Body of pancreas (tissue), 4 donors: ENCODE data around the gene SSR3. TPM values are rescaled to one million over a fixed set of nuclear protein-coding genes. Genes with fewer than 3 reads are reported as not detected.

Source experiments
- ATAC-seq: fragments of 150-250 bp; one replicate; pipeline ENCODE4 v1.9.1; 2016
- DNase-seq, 4 donors: peaks; one replicate each; pipeline ENCODE4 v3.0.0-alpha.2; 2019
- H3K27ac ChIP-seq, 4 donors: fragments of 200-600 bp; sonication (generic); 1 replicate in 3 of 4; 2 replicates in 1 of 4; pipeline versions ENCODE4 v1.5.1 to v1.6.1; 2016 to 2019; ENCODE audit warnings: mild to moderate bottlenecking in 1 of 4, mixed read lengths in 1 of 4, moderate library complexity in 1 of 4
- H3K27me3 ChIP-seq, 2 donors: fragments of 200-600 bp; sonication (generic); one replicate each; pipeline ENCODE4 v1.6.0; 2016; ENCODE audit warnings: mild to moderate bottlenecking in 1 of 2
- H3K36me3 ChIP-seq, 2 donors: fragments of 200-600 bp; sonication (generic); replicated peaks in 1 of 2; 2 replicates each; pipeline ENCODE4 v1.5.1; 2016; ENCODE audit warnings: low read depth in 2 of 2; ENCODE audit not compliant: insufficient read depth in 1 of 2
- H3K4me1 ChIP-seq: fragments of 200-600 bp; sonication (generic); one replicate; pipeline ENCODE4 v1.6.0; 2016
- H3K4me3 ChIP-seq, 2 donors: fragments of 200-600 bp; sonication (generic); 1 replicate in 1 of 2; 2 replicates in 1 of 2; pipeline ENCODE4 v1.5.1; 2016 to 2019
- H3K9me3 ChIP-seq, 3 donors: fragments of 200-600 bp; sonication (generic); 1 replicate in 2 of 3; 2 replicates in 1 of 3; pipeline ENCODE4 v1.5.1; 2016
- CTCF ChIP-seq, 7 experiments: fragments of 450-650 bp in 4 of 7; fragments of 200-600 bp in 3 of 7; sonication (generic) in 3 of 7; IDR thresholded peaks; one replicate each; pipeline ENCODE4 v1.5.1; 2016 to 2019; ENCODE audit warnings: antibody characterized with exemption in 7 of 7
- POLR2A ChIP-seq, 3 donors: fragments of 450-650 bp; IDR thresholded peaks; one replicate each; pipeline ENCODE4 v1.6.1; 2016; ENCODE audit warnings: antibody characterized with exemption in 3 of 3, mild to moderate bottlenecking in 2 of 3
- WGBS, 2 donors: methylation state at CpG; one replicate each; pipeline ENCODE4 v1.1.5; 2017; 5-methylcytosine and 5-hydroxymethylcytosine counted together
- intact Hi-C: fragments of 100-400 bp; cut with DNase I; formaldehyde crosslinking; loops from one replicate; pipeline ENCODE4 v1.15.1; 2023
- total RNA-seq, 2 donors: library from RNA; depleted of rRNA; stranded (reverse); fragments of >200 nt; gene quantifications; one replicate each; pipeline ENCODE4 v1.1.0, GENCODE V29; 2016

Gene SSR3
- total RNA-seq, 2 donors from 2014 or later, result 77.1 to 97.5 TPM

- TF ChIP-seq POLR2A (IDR thresholded peaks at IDR 0.05), result no peak
- no peak for TF ChIP-seq CTCF (IDR thresholded peaks at IDR 0.05)
- Histone ChIP-seq H3K4me1 (peaks cover 33% of the 10 kb centered on the region), H3K4me3 (no peak overlapping the region), H3K9me3 (no peaks in the 10 kb centered on the region), H3K27me3 (no peaks in the 10 kb centered on the region), H3K36me3 (peaks cover 14 to 27% of the 10 kb centered on the region in 2 donors), H3K27ac (peak overlapping the region in 2 of 4 donors; percentile 43 to 49)
- 28 to 36% methylated on average over 5 of the region's 5 CpGs for WGBS, 2 donors
- ATAC-seq (peak; percentile 30), DNase-seq (no peak)
- intact Hi-C loops, result loop anchor here (10.0 kb wide), 1 partner anchor 602 kb away; no protein-coding TSS in a partner anchor
Measured at GRCh38 chr3:156542101-156543042, 12.5 kb downstream of the SSR3 start.

- DNase-seq, result no peak
- Histone ChIP-seq H3K4me3 (no peak overlapping the region), H3K27me3 (no peaks in the 10 kb centered on the region), H3K36me3 (peaks cover 13 to 27% of the 10 kb centered on the region in 2 donors), H3K9me3 (no peaks in the 10 kb centered on the region), H3K27ac (no peak overlapping the region), H3K4me1 (peaks cover 27% of the 10 kb centered on the region)
- intact Hi-C loops, result loop anchor here (10.0 kb wide), 2 partner anchors 535 to 605 kb away; no protein-coding TSS in a partner anchor
- TF ChIP-seq POLR2A (IDR thresholded peaks at IDR 0.05), result no peak
- TF ChIP-seq CTCF (IDR thresholded peaks at IDR 0.05), result no peak
- WGBS, 2 donors, result 96 to 97% methylated on average over 1 of the region's 1 CpG
- no peak for ATAC-seq
Measured at GRCh38 chr3:156539802-156540201, 15.1 kb downstream of the SSR3 start.

- intact Hi-C loops, result loop anchor here (10.0 kb wide), 1 partner anchor 536 kb away; no protein-coding TSS in a partner anchor
Measured at GRCh38 chr3:156539051-156539450, 15.9 kb downstream of the SSR3 start.

GRCh38 chr3:156536524-156537316, 18.2 kb downstream of the SSR3 start:
- Histone ChIP-seq H3K36me3 (peaks cover 0 to 11% of the 10 kb centered on the region in 2 donors), H3K4me3 (no peak overlapping the region), H3K4me1 (peaks cover 32% of the 10 kb centered on the region), H3K27ac (peak overlapping the region in 3 of 4 donors; percentile 19 to 74 (median 67)), H3K9me3 (no peaks in the 10 kb centered on the region), H3K27me3 (no peaks in the 10 kb centered on the region)
- WGBS, 2 donors, result 83 to 84% methylated on average over 6 of the region's 6 CpGs
- DNase-seq (no peak), ATAC-seq (no peak)
- no peak for TF ChIP-seq POLR2A (IDR thresholded peaks at IDR 0.05)
- TF ChIP-seq CTCF (IDR thresholded peaks at IDR 0.05), result no peak
- intact Hi-C loops, result loop anchor here (10.0 kb wide), 1 partner anchor 538 kb away; no protein-coding TSS in a partner anchor

More at GRCh38 chr3:156539051-156539450, 15.9 kb downstream of the SSR3 start:
- ATAC-seq (no peak), DNase-seq (no peak)
- no peaks in the 10 kb centered on the region for H3K9me3 ChIP-seq
- no peak for TF ChIP-seq CTCF (IDR thresholded peaks at IDR 0.05)
- no peak for TF ChIP-seq POLR2A (IDR thresholded peaks at IDR 0.05)
- H3K27ac ChIP-seq, result no peak overlapping the region
- no peaks in the 10 kb centered on the region for H3K27me3 ChIP-seq
- peaks cover 33% of the 10 kb centered on the region for H3K4me1 ChIP-seq
- 75 to 93% methylated on average over 2 of the region's 2 CpGs for WGBS, 2 donors
- H3K36me3 ChIP-seq, result peaks cover 8 to 27% of the 10 kb centered on the region in 2 donors
- H3K4me3 ChIP-seq, result no peak overlapping the region
